Measurements from ENCODE around the gene VAMP8. TPM values are rescaled to one million over a fixed set of nuclear protein-coding genes. Genes with fewer than 3 reads are reported as not detected.

VAMP8 gene
- total and polyA plus RNA-seq, 2 of the 8 experiments (the other 6 are each of a cell fraction or from before 2014, with no cell fraction given) = 34.4 to 69.7 TPM

GRCh38 chr2:85537600-85538506 is 39.5 kb upstream of the VAMP8 start (continued):
- TF ChIP-seq SAP30 (IDR thresholded peaks at IDR 0.05; ENCODE audit: insufficient read depth, insufficient replicate concordance, low read length) = no peak
- TF ChIP-seq MAFK (IDR thresholded peaks at IDR 0.05; ENCODE audit: low read depth, low read length) = no peak
- TF ChIP-seq SIX5 (IDR thresholded peaks at IDR 0.05; ENCODE audit: low read depth, low read length) = no peak
- no peak for TF ChIP-seq FOSL1 (IDR thresholded peaks at IDR 0.05; ENCODE audit: insufficient read depth, low read depth, low read length)
- peak; percentile 30 to 56 (median 35); a peak in 3 of 4 replicates for TF ChIP-seq CTCF (IDR thresholded peaks at IDR 0.05; ENCODE audit: control extremely low read depth in 1 of 3, insufficient read depth in 1 of 3, low read depth in 1 of 3, low read length in 3 of 3)
- TF ChIP-seq ASH2L (IDR thresholded peaks at IDR 0.05; ENCODE audit: low read length) = peak; percentile 19
- peak; percentile 45; the same call in 1 of the 2 replicates for TF ChIP-seq CHD2 (IDR thresholded peaks at IDR 0.05; ENCODE audit: low read length)
- TF ChIP-seq SP1 (IDR thresholded peaks at IDR 0.05; ENCODE audit: low read depth, low read length) = no peak
- TF ChIP-seq TEAD4 (IDR thresholded peaks at IDR 0.05; ENCODE audit: low read depth, low read length) = no peak
- no peak for TF ChIP-seq RNF2 (IDR thresholded peaks at IDR 0.05; ENCODE audit: borderline replicate concordance, low read depth, low read length, missing control alignments, poor library complexity, severe bottlenecking)
- no peak for TF ChIP-seq KDM5A (IDR thresholded peaks at IDR 0.05; ENCODE audit: low read length)
- no peak for TF ChIP-seq GABPA (IDR thresholded peaks at IDR 0.05; ENCODE audit: borderline replicate concordance, insufficient read depth, low read length)
- TF ChIP-seq SP4 (IDR thresholded peaks at IDR 0.05; ENCODE audit: low read length) = no peak
- peak; percentile 81 for TF ChIP-seq TBP (IDR thresholded peaks at IDR 0.05; ENCODE audit: low read depth, low read length)
- TF ChIP-seq BRCA1 (IDR thresholded peaks at IDR 0.05; ENCODE audit: low read depth, low read length) = no peak
- no peak for TF ChIP-seq NRF1 (IDR thresholded peaks at IDR 0.05; ENCODE audit: low read depth, low read length)
- no peak for TF ChIP-seq EGR1 (IDR thresholded peaks at IDR 0.05; ENCODE audit: borderline replicate concordance, low read depth, low read length)
- 0 out of 2 replicates have a peak, but pooled peaks have one; percentile 46 for TF ChIP-seq YY1 (IDR thresholded peaks at IDR 0.05; ENCODE audit: low read depth, low read length)
- no peak for TF ChIP-seq HDAC2 (IDR thresholded peaks at IDR 0.05; ENCODE audit: borderline replicate concordance in 1 of 2, low read depth in 2 of 2, low read length in 2 of 2)
- TF ChIP-seq SUZ12 (IDR thresholded peaks at IDR 0.05; ENCODE audit: low read length) = no peak

Data from H1 (cell line).